ENCODE data around the gene EIF4G2.
"Not testable (repeated sequence)": the region's sequence is repeated elsewhere in the genome, so short reads cannot be mapped to it uniquely, and the experiment has no call there.

Gene EIF4G2

GRCh38 chr11:10838083-10838482 is 29.4 kb upstream of the EIF4G2 start:
- no peak for TF ChIP-seq CTCF (IDR thresholded peaks at IDR 0.05; ENCODE audit: unreplicated experiment in 3 of 3)
- peaks cover 4% of the 10 kb centered on the region for H3K27me3 Mint-ChIP-seq (ENCODE audit: low read depth)
- H3K4me3 Mint-ChIP-seq, result no peak overlapping the region
- H3K9me3 Mint-ChIP-seq, result peaks cover 2% of the 10 kb centered on the region
- no peaks in the 10 kb centered on the region for H3K4me1 Mint-ChIP-seq
- H3K36me3 Mint-ChIP-seq (ENCODE audit: low read depth), result no peaks in the 10 kb centered on the region
- H3K27ac Mint-ChIP-seq, result no peak overlapping the region

DNA sequence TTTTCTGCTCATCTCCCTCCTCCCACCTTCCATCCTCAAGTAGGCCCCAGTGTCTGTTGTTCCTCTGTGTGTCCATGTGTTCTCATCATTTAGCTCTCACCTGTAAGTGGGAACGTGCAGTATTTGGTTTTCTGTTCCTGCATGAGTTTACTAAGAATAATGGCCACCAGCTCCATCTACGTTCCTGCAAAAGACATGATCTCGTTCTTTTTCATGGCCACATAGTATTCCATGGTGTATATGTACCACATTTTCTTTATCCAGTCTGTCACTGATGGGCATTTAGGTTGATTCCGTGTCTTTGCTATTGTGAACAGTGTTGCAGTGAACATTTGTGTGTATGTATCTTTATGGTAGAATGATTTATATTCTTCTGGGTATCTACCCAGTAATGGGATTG is 28.2 kb upstream of the EIF4G2 start:
- not testable (repeated sequence) for H3K27me3 Mint-ChIP-seq (ENCODE audit: low read depth); H3K4me3 Mint-ChIP-seq; H3K9me3 Mint-ChIP-seq; H3K36me3 Mint-ChIP-seq (ENCODE audit: low read depth); H3K4me1 Mint-ChIP-seq; H3K27ac Mint-ChIP-seq

DNA sequence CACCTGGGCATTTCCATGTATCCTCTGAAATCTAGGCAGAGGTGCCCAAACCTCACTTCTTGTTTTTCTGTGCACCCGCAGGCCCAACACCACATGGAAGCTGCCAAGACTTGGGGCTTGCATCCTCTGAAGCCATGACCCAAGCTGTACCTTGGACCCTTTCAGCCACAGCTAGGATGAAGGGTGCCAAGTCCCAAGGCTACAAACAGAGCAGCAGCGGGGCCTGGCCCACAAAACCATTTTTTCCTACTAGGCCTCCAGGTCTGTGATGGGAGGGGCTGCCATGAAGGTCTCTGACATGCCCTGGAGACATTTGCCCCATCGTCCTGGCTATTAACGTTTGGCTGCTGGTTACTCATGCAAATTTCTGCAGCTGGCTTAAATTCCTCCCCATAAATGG is 20.4 kb upstream of the EIF4G2 start:
- Mint-ChIP-seq H3K4me3 (no peak overlapping the region), H3K36me3 (ENCODE audit: low read depth) (no peaks in the 10 kb centered on the region), H3K27ac (no peak overlapping the region), H3K4me1 (no peaks in the 10 kb centered on the region), H3K9me3 (no peaks in the 10 kb centered on the region), H3K27me3 (ENCODE audit: low read depth) (peaks cover 3% of the 10 kb centered on the region)
- TF ChIP-seq CTCF (IDR thresholded peaks at IDR 0.05; ENCODE audit: unreplicated experiment in 3 of 3), result no peak

DNA sequence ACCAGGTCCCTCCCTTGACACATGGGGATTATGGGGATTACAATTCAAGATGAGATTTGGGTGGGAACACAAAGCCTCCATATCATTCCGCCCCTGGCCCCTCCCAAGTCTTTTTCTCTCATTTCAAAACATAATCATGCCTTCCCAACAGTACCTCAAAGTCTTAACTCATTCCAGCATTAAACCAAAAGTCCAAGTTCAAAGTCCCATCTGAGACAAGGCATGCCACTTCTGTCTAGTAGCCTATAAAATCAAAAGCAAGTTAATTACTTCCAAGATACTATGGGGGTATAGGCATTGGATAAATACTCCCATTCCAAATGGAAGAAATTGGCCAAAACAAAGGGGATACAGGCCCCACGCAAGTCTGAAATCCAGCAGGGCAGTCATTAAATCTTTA is 19.7 kb upstream of the EIF4G2 start:
- no peak for TF ChIP-seq CTCF (IDR thresholded peaks at IDR 0.05; ENCODE audit: unreplicated experiment in 3 of 3)
- H3K4me3 Mint-ChIP-seq, result no peak overlapping the region
- H3K27me3 Mint-ChIP-seq (ENCODE audit: low read depth), result peaks cover 3% of the 10 kb centered on the region
- H3K4me1 Mint-ChIP-seq, result peaks cover 7% of the 10 kb centered on the region
- no peaks in the 10 kb centered on the region for H3K36me3 Mint-ChIP-seq (ENCODE audit: low read depth)
- no peak overlapping the region for H3K27ac Mint-ChIP-seq
- no peaks in the 10 kb centered on the region for H3K9me3 Mint-ChIP-seq

GRCh38 chr11:10824888-10825287 is 16.2 kb upstream of the EIF4G2 start:
- Mint-ChIP-seq H3K36me3 (ENCODE audit: low read depth) (peaks cover 3% of the 10 kb centered on the region), H3K9me3 (no peaks in the 10 kb centered on the region), H3K4me3 (no peak overlapping the region), H3K4me1 (peaks cover 15% of the 10 kb centered on the region), H3K27me3 (ENCODE audit: low read depth) (peaks cover 3% of the 10 kb centered on the region), H3K27ac (no peak overlapping the region)
- TF ChIP-seq CTCF (IDR thresholded peaks at IDR 0.05; ENCODE audit: unreplicated experiment in 3 of 3), result no peak

GRCh38 chr11:10823152-10823579 is 14.4 kb upstream of the EIF4G2 start:
- Mint-ChIP-seq H3K27ac (peak overlapping the region; percentile 6 to 82 (median 77)), H3K9me3 (no peaks in the 10 kb centered on the region), H3K36me3 (ENCODE audit: low read depth) (peaks cover 3% of the 10 kb centered on the region), H3K4me3 (no peak overlapping the region), H3K27me3 (ENCODE audit: low read depth) (no peaks in the 10 kb centered on the region), H3K4me1 (peaks cover 15% of the 10 kb centered on the region)
- no peak for TF ChIP-seq CTCF (IDR thresholded peaks at IDR 0.05; ENCODE audit: unreplicated experiment in 3 of 3)

GRCh38 chr11:10822491-10822890 is 13.8 kb upstream of the EIF4G2 start:
- not testable (repeated sequence) for H3K27ac Mint-ChIP-seq; H3K27me3 Mint-ChIP-seq (ENCODE audit: low read depth); H3K36me3 Mint-ChIP-seq (ENCODE audit: low read depth); H3K9me3 Mint-ChIP-seq; H3K4me3 Mint-ChIP-seq
- H3K4me1 Mint-ChIP-seq, result peaks cover 15% of the 10 kb centered on the region

Measured in nephron (organoid).